H1 (cell line): ENCODE measurements around the gene TCAP. TPM values are rescaled to one million over a fixed set of nuclear protein-coding genes. Genes with fewer than 3 reads are reported as not detected.
A peak's percentile ranks its signal among the peaks of the same experiment; 100 is the strongest.

ENCODE experiments used
- CTCF ChIA-PET: fragments of 300-600 bp; sonication (Branson Sonifier 250); formaldehyde crosslinking; loops from one replicate; lab custom pipeline; 2021; ENCODE audit not compliant: partially characterized antibody; lab: Charles Lee
- POLR2A ChIA-PET: fragments of 300-600 bp; sonication (Branson Sonifier 250); formaldehyde crosslinking; loops from one replicate; lab custom pipeline; 2021; ENCODE audit warnings: inconsistent platforms; ENCODE audit not compliant: partially characterized antibody; lab: Charles Lee
- DNase-seq, 2 experiments: peaks; one replicate each; pipeline versions ENCODE4 v3.0.0 to v3.0.0-alpha.2; 2010 to 2022; ENCODE audit warnings: low spot score in 2 of 2, low read depth in 1 of 2, mixed read lengths in 1 of 2
- FAIRE-seq: peaks from 2 replicates; lab custom pipeline; 2011; peaks lifted over from hg19 to GRCh38; lab: Jason Lieb, UNC
- H2AFZ ChIP-seq: 2 replicates; pipeline ENCODE4 v1.8.1; 2012; ENCODE audit warnings: low read length, inconsistent platforms
- H2AK5ac ChIP-seq: 2 replicates; pipeline ENCODE4 v1.6.1; 2013; ENCODE audit warnings: low read depth, low read length
- H2BK120ac ChIP-seq: replicated peaks from 2 replicates; pipeline ENCODE3; 2013; ENCODE audit warnings: low read depth, low read length, inconsistent platforms
- H2BK12ac ChIP-seq: 2 replicates; pipeline ENCODE4 v1.6.1; 2013; ENCODE audit warnings: low read depth, low read length
- H2BK15ac ChIP-seq: 2 replicates; pipeline ENCODE4 v1.6.1; 2013; ENCODE audit warnings: low read length
- H2BK20ac ChIP-seq: 2 replicates; pipeline ENCODE4 v1.6.1; 2013; ENCODE audit warnings: low read length
- H2BK5ac ChIP-seq: 2 replicates; pipeline ENCODE4 v1.6.1; 2013; ENCODE audit warnings: low read depth, low read length
- H3K14ac ChIP-seq: 2 replicates; pipeline ENCODE4 v1.6.1; 2013; ENCODE audit warnings: inconsistent platforms; ENCODE audit not compliant: insufficient read length
- H3K18ac ChIP-seq: 2 replicates; pipeline ENCODE4 v1.6.1; 2013; ENCODE audit warnings: low read length; ENCODE audit errors: extremely low read depth
- H3K23ac ChIP-seq: 2 replicates; pipeline ENCODE4 v1.6.1; 2013; ENCODE audit warnings: inconsistent platforms; ENCODE audit not compliant: insufficient read length
- H3K23me2 ChIP-seq: 2 replicates; pipeline ENCODE4 v1.6.1; 2013; ENCODE audit warnings: low read depth, low read length
- H3K27ac ChIP-seq: 2 replicates; pipeline ENCODE4 v1.6.1; 2011; ENCODE audit warnings: low read depth, low read length, inconsistent platforms
- H3K27me3 ChIP-seq, 4 experiments: replicated peaks in 1 of 4; 1 replicate in 1 of 4; 2 replicates in 3 of 4; pipeline versions ENCODE4 v1.6.1 to v1.8.1; 2011 to 2013; ENCODE audit warnings: low read length in 3 of 4, mild to moderate bottlenecking in 3 of 4, inconsistent platforms in 2 of 4, mixed read lengths in 2 of 4, moderate library complexity in 1 of 4; ENCODE audit not compliant: control insufficient read depth in 3 of 4, insufficient read depth in 3 of 4; ENCODE audit errors: extremely low read depth in 1 of 4
- H3K36me3 ChIP-seq, 4 experiments: 2 replicates each; pipeline versions ENCODE4 v1.6.1 to v1.8.1; 2011 to 2013; ENCODE audit warnings: mild to moderate bottlenecking in 4 of 4, low read length in 3 of 4, moderate library complexity in 2 of 4, control low read depth in 1 of 4, inconsistent platforms in 1 of 4; ENCODE audit not compliant: insufficient read depth in 4 of 4, control insufficient read depth in 2 of 4
- H3K4ac ChIP-seq: replicated peaks from 2 replicates; pipeline ENCODE3; 2013; ENCODE audit warnings: low read length, low read depth, mixed read lengths, inconsistent platforms; ENCODE audit not compliant: insufficient read length
- H3K4me1 ChIP-seq, 4 experiments: replicated peaks in 1 of 4; 1 replicate in 1 of 4; 2 replicates in 3 of 4; pipeline versions ENCODE4 v1.6.1 to v1.8.1; 2011 to 2013; ENCODE audit warnings: low read length in 3 of 4, inconsistent platforms in 2 of 4, mixed read lengths in 1 of 4; ENCODE audit not compliant: insufficient read depth in 4 of 4, control insufficient read depth in 3 of 4
- H3K4me2 ChIP-seq, 2 experiments: 2 replicates each; pipeline versions ENCODE4 v1.6.1 to v1.8.1; 2011 to 2013; ENCODE audit warnings: low read depth in 2 of 2, low read length in 2 of 2, control low read depth in 1 of 2, inconsistent platforms in 1 of 2, mild to moderate bottlenecking in 1 of 2; ENCODE audit not compliant: insufficient read depth in 1 of 2
- H3K4me3 ChIP-seq, 4 experiments: fragments of 200-600, 300-600 bp in 1 of 4; sonication (generic), shearing (Covaris generic), sonication (Bioruptor Twin) in 1 of 4; 2 replicates each; pipeline versions ENCODE4 v1.5.1 to v1.8.1; 2011 to 2016; ENCODE audit warnings: low read length in 4 of 4, low read depth in 3 of 4, control low read depth in 2 of 4, inconsistent platforms in 2 of 4, mild to moderate bottlenecking in 2 of 4, mixed read lengths in 1 of 4, moderate library complexity in 1 of 4; ENCODE audit not compliant: insufficient read depth in 2 of 4; ENCODE audit errors: extremely low read depth in 1 of 4
- H3K56ac ChIP-seq: replicated peaks from 2 replicates; pipeline ENCODE3; 2013; ENCODE audit warnings: low read depth, mild to moderate bottlenecking, mixed read lengths, low read length, inconsistent platforms; ENCODE audit not compliant: insufficient read length
- H3K79me1 ChIP-seq: 2 replicates; pipeline ENCODE4 v1.6.1; 2013; ENCODE audit warnings: low read depth, low read length, control low read depth
- H3K79me2 ChIP-seq, 2 experiments: 2 replicates each; pipeline versions ENCODE4 v1.6.1 to v1.8.1; 2012 to 2013; ENCODE audit warnings: low read length in 2 of 2, mild to moderate bottlenecking in 2 of 2, inconsistent platforms in 1 of 2; ENCODE audit not compliant: insufficient read depth in 2 of 2, control insufficient read depth in 1 of 2
- H3K9ac ChIP-seq, 4 experiments: replicated peaks in 1 of 4; 1 replicate in 1 of 4; 2 replicates in 3 of 4; pipeline versions ENCODE4 v1.6.1 to v1.8.1; 2011 to 2013; ENCODE audit warnings: low read depth in 3 of 4, low read length in 3 of 4, control low read depth in 2 of 4, mild to moderate bottlenecking in 2 of 4, moderate library complexity in 2 of 4, inconsistent platforms in 1 of 4; ENCODE audit errors: extremely low read depth in 1 of 4
- H3K9me3 ChIP-seq, 2 experiments: 2 replicates each; pipeline versions ENCODE4 v1.6.1 to v1.8.1; 2012 to 2013; ENCODE audit warnings: mild to moderate bottlenecking in 2 of 2, moderate library complexity in 2 of 2, control low read depth in 1 of 2, inconsistent platforms in 1 of 2, low read depth in 1 of 2, low read length in 1 of 2, mixed read lengths in 1 of 2; ENCODE audit not compliant: insufficient read depth in 2 of 2
- H4K20me1 ChIP-seq, 2 experiments: replicated peaks in 1 of 2; 2 replicates each; pipeline versions ENCODE3 to v1.8.1; 2011 to 2013; ENCODE audit warnings: inconsistent platforms in 2 of 2, low read length in 2 of 2, mild to moderate bottlenecking in 1 of 2; ENCODE audit not compliant: insufficient read depth in 2 of 2, control insufficient read depth in 1 of 2
- H4K5ac ChIP-seq: 2 replicates; pipeline ENCODE4 v1.6.1; 2013; ENCODE audit warnings: low read length, low read depth, mixed read lengths, inconsistent platforms; ENCODE audit not compliant: insufficient read length
- H4K8ac ChIP-seq: 2 replicates; pipeline ENCODE4 v1.8.0; 2013; ENCODE audit warnings: mild to moderate bottlenecking, moderate library complexity, low read length, inconsistent platforms; ENCODE audit not compliant: insufficient read depth; ENCODE audit errors: extremely low read depth
- H4K91ac ChIP-seq: replicated peaks from 2 replicates; pipeline ENCODE3; 2013; ENCODE audit warnings: low read length, mixed read lengths, inconsistent platforms; ENCODE audit not compliant: insufficient read length
- BACH1 ChIP-seq: IDR thresholded peaks from 2 replicates; pipeline ENCODE4 v1.6.1; 2012; ENCODE audit warnings: low read length, improper control_type of control experiment
- BRCA1 ChIP-seq: IDR thresholded peaks from 2 replicates; pipeline ENCODE4 v1.6.1; 2012; ENCODE audit warnings: low read depth, low read length, improper control_type of control experiment
- CBX5 ChIP-seq: fragments of 300-800, 300-1000 bp; sonication (generic); IDR thresholded peaks from 2 replicates; pipeline ENCODE4 v1.7.1; 2016; ENCODE audit warnings: antibody characterized with exemption, low read length, low read depth
- EGR1 ChIP-seq: IDR thresholded peaks from 2 replicates; pipeline ENCODE4 v1.6.1; 2011; ENCODE audit warnings: low read depth, low read length, borderline replicate concordance
- GABPA ChIP-seq: IDR thresholded peaks from 2 replicates; pipeline ENCODE4 v1.6.1; 2011; ENCODE audit warnings: mild to moderate bottlenecking, low read length, moderate library complexity, borderline replicate concordance; ENCODE audit not compliant: insufficient read depth
- JUN ChIP-seq: IDR thresholded peaks from 2 replicates; pipeline ENCODE4 v1.6.1; 2011; ENCODE audit warnings: low read depth, mild to moderate bottlenecking, improper control_type of control experiment, low read length
- KDM1A ChIP-seq: fragments of 200-600, 300-600 bp; sonication (generic); IDR thresholded peaks from 2 replicates; pipeline ENCODE4 v1.7.1; 2016; ENCODE audit warnings: mild to moderate bottlenecking, low read length, borderline replicate concordance
- RAD21 ChIP-seq, 2 experiments: IDR thresholded peaks in 1 of 2; conservative IDR thresholded peaks in 1 of 2; 2 replicates each; pipeline ENCODE4 v1.6.1; 2011; ENCODE audit warnings: low read depth in 2 of 2, low read length in 2 of 2, improper control_type of control experiment in 1 of 2, inconsistent platforms in 1 of 2, mild to moderate bottlenecking in 1 of 2, moderate library complexity in 1 of 2
- SAP30 ChIP-seq: fragments of 300-600 bp; sonication (generic); IDR thresholded peaks from 2 replicates; pipeline ENCODE4 v1.7.1; 2012; ENCODE audit warnings: low read length, moderate library complexity, mild to moderate bottlenecking, inconsistent platforms; ENCODE audit not compliant: insufficient read depth, insufficient replicate concordance
- SUZ12 ChIP-seq: fragments of 200-600 bp; sonication (generic); IDR thresholded peaks from 2 replicates; pipeline ENCODE4 v1.6.1; 2012; ENCODE audit warnings: mild to moderate bottlenecking, inconsistent platforms, low read length, moderate library complexity, mixed read lengths
- YY1 ChIP-seq: IDR thresholded peaks from 2 replicates; pipeline ENCODE4 v1.6.1; 2011; ENCODE audit warnings: low read depth, mild to moderate bottlenecking, low read length
- WGBS, 2 experiments: shearing (Covaris generic) in 1 of 2; methylation state at CpG; one replicate each; pipeline versions ENCODE4 v1.1.6 to v1.1.7; 2013 to 2015; ENCODE audit warnings: low lambda C conversion rate in 2 of 2, mixed read lengths in 2 of 2, inconsistent platforms in 1 of 2, low coverage in 1 of 2, missing lambda C conversion rate in 1 of 2; ENCODE audit not compliant: insufficient replicate concordance in 2 of 2, insufficient coverage in 1 of 2, insufficient read length in 1 of 2; ENCODE audit errors: extremely low coverage in 1 of 2, missing lambda C conversion rate in 1 of 2; 5-methylcytosine and 5-hydroxymethylcytosine counted together
- polyA plus RNA-seq, 7 experiments: library from polyadenylated mRNA; depleted of rRNA in 3 of 7; stranded (reverse) in 5 of 7; unstranded in 2 of 7; fragments of >200 nt in 5 of 7; fragments of 200-250 nt in 2 of 7; gene quantifications; 1 replicate in 5 of 7; 2 replicates in 1 of 7; 4 replicates in 1 of 7; pipeline versions ENCODE4 v1.2.1 to v1.2.3, GENCODE V29; 2011 to 2013; ENCODE audit warnings: missing spikeins in 2 of 7, mixed read lengths in 2 of 7
- total RNA-seq: library from RNA; stranded (reverse); fragmentation: NEBNext Ultra II Directional; extraction: Animal tissue kit (Norgen Biotek cat#: 25700); gene quantifications from 2 replicates; pipeline ENCODE4 v1.2.1, GENCODE V29; 2021

The TCAP gene
- total and polyA plus RNA-seq, 2 of the 8 experiments (the other 6 are each of a cell fraction or from before 2014, with no cell fraction given): 0.82 to 1.4 TPM

- no peak overlapping the region for H3K27ac ChIP-seq
- 83% methylated on average over 13 of the region's 13 CpGs; no CpG with 5 or more reads in 1 of the 2 experiments for WGBS, 2 experiments
- H2BK15ac ChIP-seq: 0 out of 2 replicates have a peak overlapping the region, but pooled peaks have one; percentile 72
- H4K5ac ChIP-seq: no peak overlapping the region
- peaks cover 3% of the 10 kb centered on the region; the same call in 1 of the 2 replicates for H3K23me2 ChIP-seq
- H3K18ac ChIP-seq: no peak overlapping the region; the same call in 1 of the 2 replicates
- H3K14ac ChIP-seq: no peak overlapping the region
- no peak overlapping the region for H2BK120ac ChIP-seq
- no peaks in the 10 kb centered on the region for H3K79me2 ChIP-seq
- H4K91ac ChIP-seq: peak overlapping the region; percentile 37
- no peak overlapping the region for H3K23ac ChIP-seq
- DNase-seq: no peak
- no peak overlapping the region for H3K9ac ChIP-seq
- no peaks in the 10 kb centered on the region for H3K9me3 ChIP-seq
- H3K27me3 ChIP-seq: peaks cover 0 to 15% (median 2%) of the 10 kb centered on the region in 4 experiments; a peak in 3 of 7 replicates
- peaks cover 0 to 15% (median 7%) of the 10 kb centered on the region in 4 experiments; a peak in 6 of 7 replicates for H3K4me1 ChIP-seq
- H2AK5ac ChIP-seq: no peak overlapping the region
- H2BK20ac ChIP-seq: no peak overlapping the region
- no peak overlapping the region for H2BK5ac ChIP-seq
- H3K4ac ChIP-seq: no peak overlapping the region
- POLR2A ChIA-PET: interaction anchor here (0.6 to 38.1 kb wide), 7 partner anchors 2 to 56 kb away, joined by 3 to 708 read pairs (median 4); partner anchors contain the start of genes ERBB2, PGAP3, PNMT and TCAP
- H4K20me1 ChIP-seq: peaks cover 0 to 2% of the 10 kb centered on the region in 2 experiments
- no peak overlapping the region for H2AFZ ChIP-seq
- no peak overlapping the region for H3K56ac ChIP-seq
- no peak for FAIRE-seq
- CTCF ChIA-PET: interaction anchor here (0.6 to 52.4 kb wide), 13 partner anchors 9 to 137 kb away, joined by 3 to 1885 read pairs (median 10); partner anchors contain the start of genes ERBB2, MIEN1, PGAP3 and PPP1R1B
- H2BK12ac ChIP-seq: peak overlapping the region; percentile 68; the same call in 1 of the 2 replicates
- no peaks in the 10 kb centered on the region for H3K79me1 ChIP-seq
- no peak overlapping the region for H3K4me2 ChIP-seq
- peaks cover 0 to 3% (median 0%) of the 10 kb centered on the region in 4 experiments; a peak in 1 of 8 replicates for H3K36me3 ChIP-seq
- H4K8ac ChIP-seq: no peak overlapping the region
- H3K4me3 ChIP-seq: no peak overlapping the region
- TF ChIP-seq SUZ12 (no peak), BACH1 (no peak), RAD21 (IDR thresholded peaks at IDR 0.05 in 1 of 2, conservative IDR thresholded peaks at IDR 0.05 in 1 of 2; ENCODE audit: low read depth in 2 of 2, low read length in 2 of 2) (no peak), EGR1 (no peak), YY1 (no peak), CBX5 (no peak), JUN (no peak), KDM1A (no peak), GABPA (no peak), BRCA1 (no peak), SAP30 (no peak)
These were observed 8.4 kb downstream of the TCAP start for GRCh38 chr17:39673335-39674081.
